T-helper 2 cell treated with Interferon-gamma antibody and Interleukin-4, amounts not matched to agents 5 μg/mL and 100 μg/mL, for 36 hours (primary cell): ENCODE data around the gene GPSM3.
A peak's percentile ranks its signal among the peaks of the same experiment; 100 is the strongest.
"Not testable (repeated sequence)": the region's sequence is repeated elsewhere in the genome, so short reads cannot be mapped to it uniquely, and the experiment has no call there.

Source experiments
- DNase-seq: peaks from one replicate; pipeline ENCODE4 v3.0.0; 2021; ENCODE audit warnings: low spot score
- H3K27ac Mint-ChIP-seq: one replicate; pipeline ENCODE4 v1.8.0; 2021; ENCODE audit warnings: mild to moderate bottlenecking, mixed read lengths
- H3K27me3 Mint-ChIP-seq: one replicate; pipeline ENCODE4 v1.8.0; 2021; ENCODE audit warnings: low read depth, mixed read lengths
- H3K36me3 Mint-ChIP-seq: one replicate; pipeline ENCODE4 v1.8.0; 2021; ENCODE audit warnings: low read depth, mixed read lengths
- H3K4me1 Mint-ChIP-seq: one replicate; pipeline ENCODE4 v1.8.0; 2021; ENCODE audit warnings: low read depth, mixed read lengths
- H3K4me3 Mint-ChIP-seq: one replicate; pipeline ENCODE4 v1.8.0; 2022; ENCODE audit warnings: mild to moderate bottlenecking, moderate library complexity, mixed read lengths
- H3K9me3 Mint-ChIP-seq: one replicate; pipeline ENCODE4 v1.8.0; 2021; ENCODE audit warnings: mixed read lengths

GPSM3 gene

DNA sequence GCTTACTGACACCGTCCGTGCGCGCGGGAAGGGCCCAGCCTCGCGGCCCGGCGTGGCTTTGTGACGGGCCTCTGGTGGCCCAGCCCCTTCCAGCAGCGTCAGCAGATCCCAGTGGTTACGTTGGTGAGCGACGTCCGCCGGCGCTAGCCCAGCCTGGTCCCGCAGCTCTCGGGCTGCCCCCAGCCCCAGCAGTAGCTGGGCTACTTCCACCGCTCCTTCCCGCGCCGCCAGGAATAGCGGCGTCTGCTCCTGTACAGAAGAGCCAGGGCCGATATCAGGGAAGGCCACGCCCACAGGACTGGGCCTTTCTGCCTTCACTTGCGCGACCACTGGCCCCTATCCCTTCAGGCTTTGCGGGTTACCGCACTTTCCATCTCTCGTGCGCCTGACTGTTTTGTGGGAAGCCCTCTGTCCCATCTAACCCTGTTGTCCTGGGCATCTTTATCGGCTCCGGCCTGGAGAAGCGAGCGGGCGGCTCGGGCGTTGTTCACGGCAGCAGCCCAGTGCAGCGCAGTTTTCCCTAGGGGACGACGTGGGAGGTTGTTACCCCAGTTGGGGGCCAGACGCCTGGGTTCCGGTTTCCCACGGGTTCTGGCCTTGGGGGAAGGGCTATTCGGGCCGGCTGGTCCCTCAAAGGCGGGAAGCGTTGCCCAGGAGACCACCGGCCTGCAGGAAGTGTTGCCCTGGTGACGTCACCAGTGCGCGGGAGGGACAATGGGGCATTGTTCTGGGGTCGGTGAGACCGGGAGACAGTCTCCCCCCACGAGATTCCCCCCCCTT is 3.6 kb upstream of the GPSM3 start:
- no peaks in the 10 kb centered on the region for H3K9me3 Mint-ChIP-seq
- peaks cover 17% of the 10 kb centered on the region for H3K36me3 Mint-ChIP-seq
- peak overlapping the region; percentile 96 for H3K4me3 Mint-ChIP-seq
- peak overlapping the region; percentile 99 for H3K27ac Mint-ChIP-seq
- H3K4me1 Mint-ChIP-seq, result peaks cover 27% of the 10 kb centered on the region
- H3K27me3 Mint-ChIP-seq, result no peaks in the 10 kb centered on the region
- DNase-seq, result peak; percentile 61

DNA sequence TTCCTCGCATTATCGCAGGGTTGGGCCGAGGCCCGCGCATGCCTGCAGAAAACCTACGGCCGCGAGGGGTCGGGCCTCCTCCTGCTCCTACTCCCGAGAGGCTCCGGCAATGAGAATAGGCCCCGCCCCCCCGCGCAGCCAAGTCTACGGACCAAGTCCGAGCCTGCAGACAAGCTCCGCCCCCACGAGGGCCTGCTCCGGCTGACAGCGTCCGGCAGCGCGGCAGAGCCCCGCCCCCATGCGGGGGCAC is 3.1 kb upstream of the GPSM3 start:
- Mint-ChIP-seq H3K36me3 (peaks cover 20% of the 10 kb centered on the region), H3K4me3 (peak overlapping the region; percentile 96), H3K27ac (peak overlapping the region; percentile 99), H3K27me3 (no peaks in the 10 kb centered on the region), H3K4me1 (peaks cover 27% of the 10 kb centered on the region), H3K9me3 (no peaks in the 10 kb centered on the region)
- DNase-seq, result peak; percentile 100

DNA sequence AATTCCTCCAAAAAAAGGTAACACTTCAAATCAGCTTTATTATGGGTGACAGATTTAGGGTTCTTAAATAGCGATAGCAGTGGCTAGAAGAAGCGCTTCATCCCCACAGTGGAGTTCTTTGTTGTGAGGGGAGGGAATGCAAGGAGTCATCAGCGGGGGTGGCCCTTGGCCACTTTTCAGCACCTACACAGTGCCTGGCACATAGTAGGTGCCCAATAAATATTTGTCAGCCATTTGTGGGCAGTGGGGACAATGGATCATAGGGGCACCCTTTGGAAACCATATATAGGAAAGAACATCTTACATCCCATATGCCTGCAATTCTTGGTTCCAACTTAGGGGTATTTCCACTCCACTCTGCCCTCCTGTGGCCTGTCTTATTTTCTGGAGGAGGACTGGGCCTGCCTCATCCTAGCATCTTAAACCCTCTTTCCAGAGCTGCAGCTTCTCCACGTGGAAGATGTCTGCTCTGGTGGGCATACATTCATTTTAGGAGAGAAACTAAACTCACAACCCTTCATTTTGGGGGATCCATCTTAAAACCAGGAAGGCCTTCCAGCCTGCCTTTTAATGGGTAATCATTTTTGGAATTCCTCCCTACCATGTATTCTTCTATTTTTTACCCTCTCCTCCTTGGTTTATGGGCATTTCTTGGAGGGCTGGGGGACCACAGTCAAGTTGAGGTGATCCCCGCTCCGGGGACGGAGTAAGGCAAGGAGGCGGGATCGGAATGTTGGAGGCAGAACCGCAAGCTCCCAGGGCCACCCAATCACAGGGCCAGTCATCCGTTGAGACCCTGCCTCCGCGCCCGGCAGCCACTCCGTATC is 2.6 kb upstream of the GPSM3 start:
- Mint-ChIP-seq H3K4me3 (peak overlapping the region; percentile 96), H3K9me3 (no peaks in the 10 kb centered on the region), H3K4me1 (peaks cover 27% of the 10 kb centered on the region), H3K27me3 (no peaks in the 10 kb centered on the region), H3K36me3 (peaks cover 26% of the 10 kb centered on the region), H3K27ac (peak overlapping the region; percentile 90)
- DNase-seq, result no peak

DNA sequence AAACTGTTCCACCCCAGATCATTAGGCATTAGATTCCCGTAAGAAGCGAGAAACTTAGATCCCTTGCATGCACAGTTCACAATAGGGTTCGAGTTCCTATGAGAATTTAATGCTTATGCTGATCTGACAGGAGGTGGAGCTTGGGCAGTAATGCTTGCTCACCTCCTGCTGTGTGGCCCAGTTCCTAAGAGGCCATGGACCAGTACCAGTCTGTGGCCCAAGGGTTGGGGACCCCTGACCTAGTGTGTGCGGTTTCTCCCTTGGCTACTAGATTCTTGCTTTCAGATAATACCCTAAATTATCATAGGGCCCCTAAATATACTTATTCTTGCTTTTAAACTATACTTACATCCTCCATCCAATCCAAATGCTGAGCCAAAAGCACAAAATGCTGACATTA is 1.9 kb upstream of the GPSM3 start:
- DNase-seq, result no peak
- Mint-ChIP-seq H3K36me3 (peaks cover 26% of the 10 kb centered on the region), H3K27ac (no peak overlapping the region)

DNA sequence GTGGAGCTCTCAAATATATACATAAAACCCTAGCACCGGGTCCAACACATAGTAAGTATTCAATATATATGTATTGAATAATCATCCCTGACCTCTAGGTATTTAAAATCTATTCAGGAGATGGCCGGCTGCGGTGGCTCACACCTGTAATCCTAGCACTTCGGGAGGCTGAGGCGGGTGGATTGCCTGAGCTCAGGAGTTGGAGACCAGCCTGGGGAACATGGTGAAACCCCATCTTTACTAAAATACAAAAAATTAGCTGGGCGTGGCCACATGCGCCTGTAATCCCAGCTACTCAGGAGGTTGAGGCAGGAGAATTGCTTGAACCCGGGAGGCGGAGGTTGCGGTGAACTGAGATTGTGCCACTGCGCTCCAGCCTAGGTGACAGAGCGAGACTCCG is 653 bp upstream of the GPSM3 start:
- Mint-ChIP-seq H3K27ac (peak overlapping the region; percentile 97), H3K4me3 (peak overlapping the region; percentile 100), H3K36me3 (peaks cover 37% of the 10 kb centered on the region), H3K4me1 (peaks cover 37% of the 10 kb centered on the region)
- H3K27me3 Mint-ChIP-seq, DNase-seq, H3K9me3 Mint-ChIP-seq: not testable (repeated sequence)

More for the DNA sequence above, 1.9 kb upstream of the GPSM3 start:
- Mint-ChIP-seq H3K9me3 (no peaks in the 10 kb centered on the region), H3K27me3 (no peaks in the 10 kb centered on the region), H3K4me3 (peak overlapping the region; percentile 100), H3K4me1 (peaks cover 27% of the 10 kb centered on the region)

DNA sequence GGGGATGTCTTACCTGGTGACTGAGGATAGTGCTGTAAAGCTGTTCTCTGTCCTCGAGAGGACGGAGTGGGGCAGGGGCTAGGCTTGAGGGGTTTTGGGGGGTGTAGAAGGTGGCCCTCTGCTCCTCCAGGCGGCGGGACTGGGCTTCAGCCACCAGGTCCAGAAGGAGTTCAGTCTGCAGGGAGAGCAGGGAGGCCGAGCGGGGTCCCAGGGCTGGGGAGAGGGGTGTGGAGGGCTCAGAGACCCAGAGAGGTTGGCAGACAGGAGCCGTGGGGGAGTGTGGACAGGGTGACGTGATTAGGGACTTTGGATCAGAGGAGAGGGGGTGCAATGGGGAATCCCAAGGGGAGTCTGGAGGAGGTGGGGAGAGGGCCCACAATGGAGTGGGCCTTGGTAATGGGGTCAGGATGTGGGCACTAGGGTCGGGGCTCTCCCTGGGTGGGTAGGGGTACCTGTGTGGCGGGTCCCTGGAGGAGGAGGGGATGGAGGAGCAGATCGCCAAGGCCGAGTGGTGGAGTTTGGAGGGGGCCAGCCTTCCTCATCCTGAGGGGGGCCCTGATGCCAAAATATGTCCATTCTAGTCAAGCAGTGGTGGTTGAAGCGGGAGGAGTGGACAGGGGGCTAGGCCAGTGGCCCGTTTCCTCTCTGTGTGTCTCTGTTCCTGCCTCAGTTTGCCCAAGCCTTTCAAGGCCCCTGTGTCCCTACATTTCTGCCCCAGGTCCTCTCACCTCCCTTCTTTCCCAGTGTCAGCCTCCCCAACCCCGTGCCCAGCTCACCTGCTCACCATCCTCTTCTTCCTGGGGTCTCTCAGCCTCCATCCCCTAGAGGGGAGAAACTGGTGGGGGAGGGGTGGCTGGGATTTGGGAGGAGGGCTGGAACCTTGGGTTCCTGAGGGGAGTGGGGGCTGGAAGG is 491 bp downstream of the GPSM3 start:
- Mint-ChIP-seq H3K27me3 (no peaks in the 10 kb centered on the region), H3K4me3 (peak overlapping the region; percentile 100), H3K27ac (peak overlapping the region; percentile 97), H3K36me3 (peaks cover 49% of the 10 kb centered on the region), H3K9me3 (no peaks in the 10 kb centered on the region), H3K4me1 (peaks cover 42% of the 10 kb centered on the region)
- DNase-seq, result no peak

DNA sequence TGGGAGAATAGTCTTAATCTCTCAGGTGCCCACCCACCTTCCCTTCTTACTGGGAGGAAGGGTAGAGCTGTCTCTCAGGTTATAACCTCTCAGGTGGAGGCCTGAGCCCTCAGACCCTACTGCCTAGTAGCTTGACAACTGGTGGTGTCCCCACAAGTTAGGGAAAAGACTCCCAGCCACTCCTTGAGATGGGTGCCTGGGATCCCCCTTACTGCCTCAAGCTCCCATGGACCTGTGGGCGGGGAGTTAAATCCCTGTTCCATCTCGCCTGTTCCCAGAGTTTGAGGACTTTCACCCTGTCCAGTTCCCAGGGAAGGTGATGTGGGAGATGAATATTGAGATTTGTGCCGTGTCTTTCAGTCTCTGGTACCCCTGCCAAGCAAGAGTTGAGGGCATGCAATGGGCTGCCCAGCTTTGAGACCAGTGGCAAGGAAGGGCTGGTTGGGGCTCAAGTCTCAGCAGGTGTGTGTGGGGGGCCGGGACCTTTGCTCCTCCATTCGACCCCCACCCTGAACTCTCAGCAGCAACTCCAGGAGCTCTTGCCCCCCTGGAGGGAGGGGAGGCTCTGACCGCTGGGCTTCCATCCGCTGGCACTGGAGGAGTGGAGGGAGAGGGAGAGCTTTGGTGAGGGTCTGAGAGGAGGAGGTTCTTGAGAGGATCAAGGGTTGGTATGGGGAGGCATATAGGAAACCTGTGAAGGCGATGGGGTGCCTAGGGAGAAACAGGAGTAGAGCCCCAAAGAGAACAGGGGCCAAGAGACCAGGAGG is 1.3 kb downstream of the GPSM3 start:
- Mint-ChIP-seq H3K27ac (peak overlapping the region; percentile 97), H3K4me3 (peak overlapping the region; percentile 100), H3K27me3 (no peaks in the 10 kb centered on the region), H3K4me1 (peaks cover 46% of the 10 kb centered on the region), H3K36me3 (peaks cover 57% of the 10 kb centered on the region), H3K9me3 (no peaks in the 10 kb centered on the region)
- DNase-seq, result no peak

DNA sequence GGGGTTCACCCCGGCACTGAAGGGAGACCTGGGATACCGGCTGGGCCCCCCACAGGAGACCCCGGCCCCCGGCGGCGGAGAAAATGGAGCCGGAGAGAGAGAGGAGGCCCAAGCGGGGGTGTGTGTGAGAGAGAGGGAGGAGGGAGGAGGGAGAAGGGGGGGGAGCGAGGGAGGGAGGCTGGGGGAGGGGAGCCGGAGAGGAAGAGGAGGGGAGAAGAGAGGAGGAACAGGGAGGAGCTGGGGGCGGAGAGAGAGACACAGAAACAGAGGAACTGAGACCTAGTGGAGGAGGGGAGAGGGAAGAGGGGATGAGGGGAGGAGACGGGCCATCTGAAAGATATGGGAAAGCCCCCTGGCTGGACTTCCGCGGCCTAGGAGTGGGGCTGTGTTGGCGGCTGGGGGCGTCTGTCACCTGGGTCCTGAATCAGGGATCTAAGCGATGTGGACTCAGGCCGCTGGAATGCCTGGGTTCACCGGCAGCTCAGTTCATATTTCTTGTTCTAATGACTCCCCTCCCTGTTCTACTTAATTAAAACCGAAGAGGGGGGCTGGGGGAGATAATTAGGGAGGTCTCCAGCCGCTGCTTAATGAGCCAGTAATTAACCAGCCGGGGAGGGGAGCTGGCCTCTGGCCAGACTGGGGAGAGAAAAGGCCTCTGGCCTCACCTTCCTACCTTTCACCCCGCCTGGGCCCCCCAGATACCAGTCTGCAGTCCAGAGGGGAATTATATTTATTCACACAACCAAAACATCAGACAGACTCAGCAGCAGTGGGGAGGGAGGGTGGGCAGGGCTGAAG is 2.2 kb downstream of the GPSM3 start, which contains the start of gene PBX2:
Gene PBX2 (minus strand): TSS at position 149 of the 798 bp plus-strand sequence. CDS start 287 bp downstream, outside the sequence.
- Mint-ChIP-seq H3K4me3 (peak within 1 kb of the TSS; percentile 100), H3K36me3 (peaks cover 65% of the 10 kb centered on the region), H3K27ac (peak within 1 kb of the TSS; percentile 97), H3K27me3 (no peaks in the 10 kb centered on the region), H3K9me3 (no peaks in the 10 kb centered on the region), H3K4me1 (peaks cover 46% of the 10 kb centered on the region)
- peak; percentile 75 for DNase-seq

DNA sequence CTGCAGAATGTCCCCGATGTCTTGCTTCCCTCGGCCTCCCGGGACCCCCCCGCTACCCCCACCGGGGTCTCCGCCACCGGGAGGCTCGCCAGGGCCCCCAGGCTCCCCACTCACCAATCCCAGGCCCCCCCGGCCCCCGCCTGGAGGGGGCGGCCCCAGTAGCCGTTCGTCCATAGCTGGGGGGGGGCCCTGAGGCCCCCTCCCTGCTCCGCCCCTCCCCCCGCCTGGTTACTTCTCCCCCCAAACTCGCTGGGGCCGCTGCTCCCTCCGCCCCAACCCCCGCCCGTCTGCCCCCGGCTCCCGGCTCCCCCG is 2.7 kb downstream of the GPSM3 start:
- peaks cover 42% of the 10 kb centered on the region for H3K4me1 Mint-ChIP-seq
- DNase-seq, result no peak
- H3K27me3 Mint-ChIP-seq, result no peaks in the 10 kb centered on the region

DNA sequence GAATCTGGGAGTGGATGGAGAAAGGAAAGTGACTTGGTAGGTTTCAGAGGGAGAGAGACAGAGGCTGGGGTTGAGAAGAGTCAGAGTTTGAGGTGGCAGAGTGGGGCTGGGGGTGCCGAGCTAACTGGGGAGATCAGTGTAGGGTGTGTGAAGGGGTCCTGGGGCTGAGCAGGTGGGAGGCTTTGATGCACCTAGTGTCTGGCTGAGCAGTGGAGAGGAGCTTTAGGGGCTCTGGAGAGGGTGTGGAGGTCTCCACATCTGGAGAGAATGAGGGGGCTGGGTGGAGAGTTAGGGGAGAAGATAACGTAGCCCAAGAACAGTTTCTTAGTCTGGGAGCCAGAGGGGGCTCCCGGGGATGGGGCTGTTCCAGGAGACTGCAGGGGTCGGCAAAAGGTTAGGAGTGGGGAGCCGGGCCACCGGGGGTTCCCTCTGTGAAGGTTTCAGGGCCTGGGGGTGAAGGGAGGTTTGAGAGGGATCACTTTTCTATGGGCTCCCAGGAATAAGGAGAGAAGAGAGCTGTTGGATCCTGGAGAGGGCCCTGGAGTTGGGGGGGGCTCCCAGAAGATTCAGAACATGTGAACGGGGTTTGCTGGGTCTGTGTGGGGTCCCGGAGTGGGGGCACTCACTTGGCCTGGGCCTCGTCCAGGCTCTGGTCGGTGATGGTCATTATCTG is 3.2 kb downstream of the GPSM3 start:
- Mint-ChIP-seq H3K27me3 (no peaks in the 10 kb centered on the region), H3K4me1 (peaks cover 38% of the 10 kb centered on the region), H3K27ac (peak overlapping the region; percentile 77), H3K36me3 (peaks cover 67% of the 10 kb centered on the region), H3K4me3 (peak overlapping the region; percentile 84), H3K9me3 (no peaks in the 10 kb centered on the region)
- DNase-seq, result no peak

More for the DNA sequence above, 2.7 kb downstream of the GPSM3 start:
- Mint-ChIP-seq H3K36me3 (peaks cover 65% of the 10 kb centered on the region), H3K9me3 (no peaks in the 10 kb centered on the region), H3K4me3 (peak overlapping the region; percentile 84), H3K27ac (peak overlapping the region; percentile 77)

DNA sequence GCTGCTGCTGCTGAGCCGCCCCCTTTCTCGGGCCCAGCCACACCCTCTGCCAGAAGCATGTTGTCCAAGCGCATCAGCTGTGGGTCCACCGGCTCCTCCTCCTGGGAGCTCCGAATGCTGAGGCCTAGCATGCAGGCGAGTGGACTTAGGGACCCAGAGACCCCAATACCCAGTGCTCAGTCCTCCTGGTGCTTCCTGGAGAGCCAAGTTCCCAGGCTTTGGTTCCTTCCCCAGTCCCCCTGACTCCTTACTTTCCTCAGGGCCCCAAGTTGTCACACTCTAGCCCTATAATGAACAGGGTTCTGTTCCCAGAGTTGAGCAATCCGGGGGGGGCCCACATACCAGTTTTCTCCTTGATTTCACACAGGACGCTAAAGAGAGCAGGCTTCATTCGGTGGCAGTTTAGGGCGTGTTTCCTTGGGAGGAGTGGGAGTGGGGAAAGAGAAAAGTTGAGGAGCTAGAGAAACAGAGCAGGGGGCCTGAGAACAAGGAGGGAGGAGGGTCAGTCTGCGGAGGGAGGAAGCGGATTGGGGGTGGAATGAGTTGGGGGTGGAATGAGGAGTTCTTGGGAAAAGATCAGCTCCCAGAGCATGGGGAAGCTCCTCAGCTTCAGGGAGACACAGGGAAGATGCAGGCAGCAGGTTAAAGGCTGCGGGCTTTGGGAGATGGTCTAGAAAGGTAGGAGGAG is 3.9 kb downstream of the GPSM3 start:
- Mint-ChIP-seq H3K27me3 (no peaks in the 10 kb centered on the region), H3K9me3 (no peaks in the 10 kb centered on the region), H3K36me3 (peaks cover 71% of the 10 kb centered on the region), H3K4me3 (peak overlapping the region; percentile 84), H3K4me1 (peaks cover 31% of the 10 kb centered on the region), H3K27ac (peak overlapping the region; percentile 77)
- DNase-seq, result no peak
